Fibroblast of the aortic adventitia (primary cell): ENCODE data around the gene MYH11. TPM values are rescaled to one million over a fixed set of nuclear protein-coding genes. Genes with fewer than 3 reads are reported as not detected.

Source experiments
- DNase-seq: peaks from one replicate; pipeline ENCODE4 v3.0.0-alpha.2; 2010; ENCODE audit warnings: low read depth
- H3K4me3 ChIP-seq: 2 replicates; pipeline ENCODE4 v1.5.1; 2011; ENCODE audit warnings: low read depth, mild to moderate bottlenecking, control low read depth, low read length, moderate library complexity
- total RNA-seq: library from RNA; depleted of rRNA; stranded (reverse); fragments of >200 nt; gene quantifications from 2 replicates; pipeline ENCODE4 v1.2.3, GENCODE V29; 2012; ENCODE audit warnings: low replicate concordance
- TF ChIP-seq, protein P1 (sequence below): IDR thresholded peaks from 2 replicates; pipeline ENCODE4 v1.5.1; 2011; ENCODE audit warnings: mild to moderate bottlenecking, low read length, control low read depth, inconsistent platforms; ENCODE audit not compliant: insufficient read depth

MYH11 gene
- total RNA-seq, 1 donor = not detected

DNA sequence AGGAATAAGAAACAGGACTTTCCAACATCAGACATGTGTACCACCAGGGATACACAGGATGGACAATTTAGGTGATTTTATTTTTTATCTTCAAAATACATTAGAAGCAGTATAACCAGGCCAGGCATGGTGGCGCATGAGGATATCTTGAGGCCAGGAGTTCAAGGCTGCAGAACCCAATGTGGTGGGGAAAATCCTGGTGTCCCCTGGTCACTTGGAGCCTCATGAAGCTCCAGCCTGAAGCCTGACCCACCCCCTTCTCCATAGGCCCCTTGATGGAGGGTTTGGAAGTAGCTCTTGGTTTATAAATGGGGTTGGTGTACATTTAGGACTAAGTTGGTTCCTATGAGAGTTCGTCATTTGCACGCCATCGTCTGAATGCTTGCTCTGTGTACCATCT, 88.6 kb downstream of the MYH11 start:
- TF ChIP-seq, protein P1, sequence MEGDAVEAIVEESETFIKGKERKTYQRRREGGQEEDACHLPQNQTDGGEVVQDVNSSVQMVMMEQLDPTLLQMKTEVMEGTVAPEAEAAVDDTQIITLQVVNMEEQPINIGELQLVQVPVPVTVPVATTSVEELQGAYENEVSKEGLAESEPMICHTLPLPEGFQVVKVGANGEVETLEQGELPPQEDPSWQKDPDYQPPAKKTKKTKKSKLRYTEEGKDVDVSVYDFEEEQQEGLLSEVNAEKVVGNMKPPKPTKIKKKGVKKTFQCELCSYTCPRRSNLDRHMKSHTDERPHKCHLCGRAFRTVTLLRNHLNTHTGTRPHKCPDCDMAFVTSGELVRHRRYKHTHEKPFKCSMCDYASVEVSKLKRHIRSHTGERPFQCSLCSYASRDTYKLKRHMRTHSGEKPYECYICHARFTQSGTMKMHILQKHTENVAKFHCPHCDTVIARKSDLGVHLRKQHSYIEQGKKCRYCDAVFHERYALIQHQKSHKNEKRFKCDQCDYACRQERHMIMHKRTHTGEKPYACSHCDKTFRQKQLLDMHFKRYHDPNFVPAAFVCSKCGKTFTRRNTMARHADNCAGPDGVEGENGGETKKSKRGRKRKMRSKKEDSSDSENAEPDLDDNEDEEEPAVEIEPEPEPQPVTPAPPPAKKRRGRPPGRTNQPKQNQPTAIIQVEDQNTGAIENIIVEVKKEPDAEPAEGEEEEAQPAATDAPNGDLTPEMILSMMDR = no peak
- no peak overlapping the region for H3K4me3 ChIP-seq
- no peak for DNase-seq

DNA sequence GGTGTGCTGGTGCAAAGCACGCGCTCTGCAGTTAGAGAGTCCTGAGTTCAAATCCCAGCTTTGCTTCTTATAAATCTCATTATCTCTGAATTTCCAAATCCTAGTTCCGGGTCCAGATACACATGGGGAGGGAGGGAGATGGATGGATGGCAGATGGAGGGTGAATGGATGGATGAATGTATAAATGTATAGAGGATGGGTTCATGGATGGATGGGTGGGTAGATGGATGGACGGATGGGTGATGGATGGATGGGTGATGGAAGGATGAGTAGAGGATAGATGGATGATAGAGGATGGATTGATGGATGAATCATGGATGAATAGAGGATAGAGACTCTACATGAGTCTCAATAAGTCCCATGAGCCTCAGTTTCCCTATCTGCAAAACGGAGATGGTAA, 89.9 kb downstream of the MYH11 start:
- TF ChIP-seq, protein P1 = no peak
- no peak for DNase-seq
- no peak overlapping the region for H3K4me3 ChIP-seq

DNA sequence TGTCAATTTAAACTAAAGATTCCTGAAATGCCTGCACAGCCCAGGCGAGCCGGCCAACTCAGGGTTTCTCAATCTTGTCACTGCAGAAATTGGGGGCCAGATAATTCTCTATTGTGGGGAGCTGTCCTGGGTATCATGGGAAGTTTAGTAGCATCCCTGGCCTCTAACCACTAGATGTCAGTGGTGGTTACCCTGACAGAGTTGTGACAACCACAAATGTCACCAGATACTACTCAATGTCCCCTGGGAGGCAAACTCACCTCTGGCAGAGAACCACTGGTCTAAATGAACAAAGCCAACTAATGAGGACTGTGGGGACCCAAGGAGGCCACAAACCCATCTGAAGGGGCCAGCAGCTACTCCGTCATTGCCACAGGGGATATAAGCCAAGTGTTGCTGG, 90.9 kb downstream of the MYH11 start:
- TF ChIP-seq, protein P1 = peak; percentile 77
- no peak overlapping the region for H3K4me3 ChIP-seq
- peak; percentile 40 for DNase-seq

- TF ChIP-seq, protein P1 = no peak
- no peak for DNase-seq
- no peak overlapping the region for H3K4me3 ChIP-seq
Observed at GRCh38 chr16:15765116-15765515, 91.7 kb downstream of the MYH11 start.

DNA sequence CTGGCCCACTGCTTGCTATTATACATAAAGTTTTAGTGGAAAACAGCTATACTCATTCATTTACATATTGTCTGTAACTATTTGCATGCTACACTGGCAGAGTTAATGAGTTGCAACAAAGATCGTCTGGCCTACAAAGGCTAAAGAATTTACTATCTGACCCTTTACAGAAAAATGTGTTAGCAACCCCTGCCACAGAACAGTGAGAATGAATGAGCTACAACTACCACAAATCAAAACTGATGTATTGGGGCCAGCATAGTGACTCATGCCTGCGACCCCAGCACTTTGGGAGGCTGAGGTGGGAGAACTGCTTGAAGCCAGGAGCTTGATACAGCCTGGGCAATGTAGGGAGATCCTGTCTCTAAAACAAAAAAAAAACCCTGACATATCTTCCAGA, 92.7 kb downstream of the MYH11 start:
- no peak overlapping the region for H3K4me3 ChIP-seq
- no peak for DNase-seq
- TF ChIP-seq, protein P1 = no peak

GRCh38 chr16:15760129-15760528, 96.7 kb downstream of the MYH11 start:
- DNase-seq = no peak
- no peak overlapping the region for H3K4me3 ChIP-seq

DNA sequence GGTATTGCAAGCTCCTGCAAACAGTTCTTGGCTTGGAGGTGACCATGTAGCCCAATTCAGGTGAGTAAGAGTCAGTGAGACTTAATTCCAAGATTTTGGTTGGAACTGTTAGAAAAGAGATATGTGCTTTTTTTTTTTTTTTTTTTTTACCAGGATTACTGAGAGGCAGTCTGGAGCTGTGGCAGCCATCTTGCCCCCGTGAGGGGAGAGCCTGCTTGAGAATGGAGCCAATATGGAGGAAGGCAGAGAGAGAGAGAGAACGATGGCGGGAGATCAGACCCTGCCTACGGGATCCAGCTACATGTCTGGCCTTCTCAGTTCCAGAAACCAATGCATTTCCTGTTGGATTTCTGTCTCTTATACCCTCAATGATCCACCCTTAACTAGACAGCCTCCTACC, 97.8 kb downstream of the MYH11 start:
- no peak for DNase-seq
- H3K4me3 ChIP-seq = no peak overlapping the region
- TF ChIP-seq, protein P1 = no peak

More at GRCh38 chr16:15760129-15760528, 96.7 kb downstream of the MYH11 start:
- TF ChIP-seq, protein P1 = no peak
